Esophagus muscularis mucosa (tissue), 4 donors: Measurements from ENCODE around the gene LUC7L3. TPM values are rescaled to one million over a fixed set of nuclear protein-coding genes. Genes with fewer than 3 reads are reported as not detected.

Experiments
- DNase-seq: peaks from one replicate; pipeline ENCODE4 v3.0.0-alpha.2; 2017; ENCODE audit errors: extremely low spot score
- H3K27ac ChIP-seq, 4 donors: fragments of 200-600 bp; sonication (generic); replicated peaks in 1 of 4; 1 replicate in 3 of 4; 2 replicates in 1 of 4; pipeline ENCODE4 v1.5.1; 2016 to 2019; ENCODE audit warnings: mild to moderate bottlenecking in 1 of 4
- H3K27me3 ChIP-seq, 4 donors: fragments of 200-600 bp; sonication (generic); one replicate each; pipeline versions ENCODE4 v1.5.1 to v1.6.0; 2016 to 2019
- H3K36me3 ChIP-seq, 4 donors: fragments of 200-600 bp; sonication (generic); one replicate each; pipeline ENCODE4 v1.5.1; 2016 to 2019
- H3K4me1 ChIP-seq, 4 donors: fragments of 200-600 bp; sonication (generic); one replicate each; pipeline ENCODE4 v1.5.1; 2016 to 2019
- H3K4me3 ChIP-seq, 4 donors: fragments of 200-600 bp; sonication (generic); 1 replicate in 2 of 4; 2 replicates in 2 of 4; pipeline ENCODE4 v1.5.1; 2016 to 2019; ENCODE audit warnings: mild to moderate bottlenecking in 4 of 4, moderate library complexity in 1 of 4
- H3K9me3 ChIP-seq, 4 donors: fragments of 200-600 bp; sonication (generic); 1 replicate in 3 of 4; 2 replicates in 1 of 4; pipeline ENCODE4 v1.5.1; 2016 to 2019
- EP300 ChIP-seq: sonication (generic); formaldehyde crosslinking; IDR thresholded peaks from one replicate; pipeline ENCODE4 v1.6.1; 2017; ENCODE audit warnings: antibody characterized with exemption
- POLR2A ChIP-seq: fragments of 450-650 bp; IDR thresholded peaks from one replicate; pipeline ENCODE4 v1.6.1; 2017; ENCODE audit warnings: antibody characterized with exemption, moderate library complexity, mild to moderate bottlenecking, low read depth
- POLR2AphosphoS5 ChIP-seq, 2 donors: sonication (generic); formaldehyde crosslinking; IDR thresholded peaks; one replicate each; pipeline ENCODE4 v1.6.1; 2017; ENCODE audit warnings: antibody characterized with exemption in 2 of 2
- WGBS: methylation state at CpG from one replicate; pipeline ENCODE4 v1.1.5; 2018; 5-methylcytosine and 5-hydroxymethylcytosine counted together
- intact Hi-C: fragments of 100-400 bp; cut with DNase I; formaldehyde crosslinking; loops from one replicate; pipeline ENCODE4 v1.15.1; 2023
- total RNA-seq, 4 donors: library from RNA; depleted of rRNA; stranded (reverse); fragments of >200 nt; gene quantifications; one replicate each; pipeline versions ENCODE4 v1.1.0 to v1.2.1, GENCODE V29; 2016
- TF ChIP-seq, protein P1 (sequence below), 3 experiments: fragments of 200-600 bp in 2 of 3; fragments of 450-650 bp in 1 of 3; sonication (generic) in 2 of 3; IDR thresholded peaks; one replicate each; pipeline ENCODE4 v1.5.1; 2017 to 2019; ENCODE audit warnings: antibody characterized with exemption in 3 of 3, mild to moderate bottlenecking in 2 of 3, moderate library complexity in 1 of 3

LUC7L3 gene
- total RNA-seq, 4 donors from 2014 or later, result 28.8 to 65.6 (median 38.9) TPM

GRCh38 chr17:50725769-50726655, 6.6 kb downstream of the LUC7L3 start:
- no peak for TF ChIP-seq EP300
- TF ChIP-seq POLR2A, result no peak
- TF ChIP-seq POLR2AphosphoS5 (IDR thresholded peaks at IDR 0.05), result no peak
- TF ChIP-seq, protein P1, sequence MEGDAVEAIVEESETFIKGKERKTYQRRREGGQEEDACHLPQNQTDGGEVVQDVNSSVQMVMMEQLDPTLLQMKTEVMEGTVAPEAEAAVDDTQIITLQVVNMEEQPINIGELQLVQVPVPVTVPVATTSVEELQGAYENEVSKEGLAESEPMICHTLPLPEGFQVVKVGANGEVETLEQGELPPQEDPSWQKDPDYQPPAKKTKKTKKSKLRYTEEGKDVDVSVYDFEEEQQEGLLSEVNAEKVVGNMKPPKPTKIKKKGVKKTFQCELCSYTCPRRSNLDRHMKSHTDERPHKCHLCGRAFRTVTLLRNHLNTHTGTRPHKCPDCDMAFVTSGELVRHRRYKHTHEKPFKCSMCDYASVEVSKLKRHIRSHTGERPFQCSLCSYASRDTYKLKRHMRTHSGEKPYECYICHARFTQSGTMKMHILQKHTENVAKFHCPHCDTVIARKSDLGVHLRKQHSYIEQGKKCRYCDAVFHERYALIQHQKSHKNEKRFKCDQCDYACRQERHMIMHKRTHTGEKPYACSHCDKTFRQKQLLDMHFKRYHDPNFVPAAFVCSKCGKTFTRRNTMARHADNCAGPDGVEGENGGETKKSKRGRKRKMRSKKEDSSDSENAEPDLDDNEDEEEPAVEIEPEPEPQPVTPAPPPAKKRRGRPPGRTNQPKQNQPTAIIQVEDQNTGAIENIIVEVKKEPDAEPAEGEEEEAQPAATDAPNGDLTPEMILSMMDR (IDR thresholded peaks at IDR 0.05), result no peak
- Histone ChIP-seq H3K9me3 (no peaks in the 10 kb centered on the region), H3K4me1 (peaks cover 82 to 100% (median 98%) of the 10 kb centered on the region in 4 donors), H3K36me3 (no peaks in the 10 kb centered on the region), H3K27me3 (no peaks in the 10 kb centered on the region), H3K27ac (no peak overlapping the region), H3K4me3 (no peak overlapping the region)
- DNase-seq, result peak; percentile 55
- intact Hi-C loops, result no loop called here
- 74% methylated on average over 12 of the region's 12 CpGs for WGBS

DNA sequence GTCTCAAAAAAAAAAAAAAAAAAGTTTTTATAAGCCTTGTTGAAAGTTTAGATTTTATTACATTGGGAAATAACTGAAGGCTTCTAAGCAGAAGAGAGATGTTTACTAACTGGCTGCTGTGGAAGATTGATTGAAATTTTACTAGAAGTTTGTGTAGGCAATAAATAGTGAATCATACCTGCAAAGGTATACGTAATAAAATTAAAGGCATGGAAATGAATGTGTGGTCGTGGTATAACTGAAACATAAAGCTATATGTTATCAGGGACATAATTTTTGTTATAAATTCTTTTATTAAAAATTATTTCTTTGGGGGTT, 8.7 kb downstream of the LUC7L3 start:
- 83% methylated on average over 2 of the region's 2 CpGs for WGBS
- H3K9me3 ChIP-seq, result no peaks in the 10 kb centered on the region
- H3K27me3 ChIP-seq, result no peaks in the 10 kb centered on the region
- intact Hi-C loops, result no loop called here
- H3K27ac ChIP-seq, result no peak overlapping the region
- peaks cover 74 to 98% (median 96%) of the 10 kb centered on the region in 4 donors for H3K4me1 ChIP-seq
- TF ChIP-seq POLR2A, result no peak
- TF ChIP-seq POLR2AphosphoS5 (IDR thresholded peaks at IDR 0.05), result no peak
- TF ChIP-seq EP300, result no peak
- TF ChIP-seq, protein P1 (IDR thresholded peaks at IDR 0.05), result no peak
- no peaks in the 10 kb centered on the region for H3K36me3 ChIP-seq
- H3K4me3 ChIP-seq, result no peak overlapping the region
- DNase-seq, result no peak

DNA sequence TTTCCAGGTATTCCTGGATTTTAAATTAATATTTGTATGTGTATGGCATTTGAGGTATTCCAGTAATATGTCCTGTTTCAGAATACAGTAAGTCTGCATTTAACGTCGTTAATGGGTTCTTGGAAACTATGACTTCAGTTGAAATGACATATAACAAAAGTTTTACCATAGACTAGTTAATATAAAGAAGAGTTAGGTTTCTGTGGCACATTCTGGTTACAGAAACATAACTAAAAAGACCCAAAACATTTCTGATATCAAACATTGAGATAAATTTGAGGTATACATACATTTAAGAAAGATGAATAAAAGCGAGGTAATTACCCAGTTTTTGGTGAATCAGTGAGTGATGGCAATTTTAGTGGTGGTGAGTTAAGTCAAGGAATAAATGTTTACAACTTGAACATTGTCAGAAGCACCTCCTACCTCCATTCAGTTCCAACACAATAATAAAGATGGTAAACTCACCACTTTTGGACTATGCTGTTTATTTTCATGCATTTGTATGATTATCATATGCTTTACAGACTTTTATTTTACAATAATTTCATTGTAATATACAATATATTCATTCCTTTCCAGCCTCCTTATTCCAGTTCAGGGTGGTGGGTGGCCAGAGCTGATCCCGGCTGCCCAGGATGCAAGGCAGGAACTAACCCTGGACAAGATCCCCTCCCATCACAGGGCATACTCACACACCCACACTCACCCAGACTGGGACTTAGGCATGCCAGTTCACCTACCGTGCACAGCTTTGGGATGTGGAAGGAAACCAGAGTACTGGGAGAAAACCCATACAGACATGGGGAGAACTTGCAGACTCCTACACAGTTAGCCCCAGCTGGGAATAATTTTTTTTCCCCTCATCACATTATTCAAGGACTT, 9.7 kb downstream of the LUC7L3 start:
- TF ChIP-seq, protein P1 (IDR thresholded peaks at IDR 0.05), result no peak
- TF ChIP-seq POLR2A, result no peak
- no peak for TF ChIP-seq EP300
- no peak for TF ChIP-seq POLR2AphosphoS5 (IDR thresholded peaks at IDR 0.05)
- Histone ChIP-seq H3K4me1 (peaks cover 63 to 96% (median 91%) of the 10 kb centered on the region in 4 donors), H3K36me3 (no peaks in the 10 kb centered on the region), H3K27ac (no peak overlapping the region), H3K27me3 (no peaks in the 10 kb centered on the region), H3K9me3 (no peaks in the 10 kb centered on the region), H3K4me3 (no peak overlapping the region)
- peak; percentile 74 for DNase-seq
- WGBS, result 62% methylated on average over 5 of the region's 5 CpGs
- intact Hi-C loops, result no loop called here

DNA sequence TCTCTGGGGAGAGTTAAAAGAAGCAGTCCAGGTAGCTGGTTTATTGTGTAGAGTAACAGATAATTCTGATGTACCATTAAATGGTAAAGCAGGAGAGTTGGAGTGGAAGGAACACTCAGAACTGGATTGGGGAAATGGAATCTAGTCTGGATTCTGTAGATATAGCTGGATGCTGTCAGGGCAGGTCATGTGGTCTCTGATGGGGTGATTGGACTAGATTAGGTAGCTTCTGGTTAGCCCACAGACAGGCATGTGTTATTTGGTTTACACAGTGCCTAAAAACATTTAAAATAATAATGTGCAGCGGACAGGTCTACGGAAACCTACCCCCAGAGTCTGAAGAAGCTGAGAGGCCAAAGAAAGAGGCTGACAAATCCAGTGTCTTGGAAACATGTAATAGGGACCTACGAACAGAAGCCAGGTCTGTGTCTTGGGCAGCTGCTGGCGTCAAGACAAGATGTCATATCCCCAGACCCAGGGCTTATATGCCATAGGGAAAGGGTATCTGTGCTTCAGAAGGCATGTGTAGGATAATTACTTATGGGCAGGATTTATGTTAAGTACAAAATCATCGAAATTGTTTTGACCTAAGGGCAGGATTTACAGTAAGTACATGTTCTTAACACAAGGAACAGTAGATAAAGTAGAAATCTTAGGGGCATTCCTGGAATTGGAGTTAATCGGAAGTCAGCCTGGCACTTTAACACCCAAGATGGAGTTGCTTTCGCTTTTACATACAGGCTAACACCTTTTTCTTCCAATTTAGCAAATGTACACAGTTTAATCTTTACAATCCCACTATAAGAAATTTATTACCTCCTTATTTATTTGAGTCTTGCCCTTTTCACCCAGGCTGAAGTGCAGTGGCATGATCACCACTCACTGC, 12.4 kb downstream of the LUC7L3 start:
- intact Hi-C loops, result no loop called here
- Histone ChIP-seq H3K36me3 (no peaks in the 10 kb centered on the region), H3K4me1 (peaks cover 37 to 86% (median 82%) of the 10 kb centered on the region in 4 donors), H3K27me3 (no peaks in the 10 kb centered on the region), H3K4me3 (no peak overlapping the region), H3K9me3 (no peaks in the 10 kb centered on the region), H3K27ac (no peak overlapping the region)
- WGBS, result 73% methylated on average over 7 of the region's 7 CpGs
- no peak for DNase-seq
- TF ChIP-seq, protein P1 (IDR thresholded peaks at IDR 0.05), result no peak
- TF ChIP-seq EP300, result no peak
- no peak for TF ChIP-seq POLR2AphosphoS5 (IDR thresholded peaks at IDR 0.05)
- TF ChIP-seq POLR2A, result no peak
